ENCODE results near the gene KLHL42. TPM values are rescaled to one million over a fixed set of nuclear protein-coding genes. Genes with fewer than 3 reads are reported as not detected.
"Not testable (repeated sequence)": the region's sequence is repeated elsewhere in the genome, so short reads cannot be mapped to it uniquely, and the experiment has no call there.

KLHL42 gene
- total RNA-seq, 1 donor from 2014 or later, result 36.7 TPM

GRCh38 chr12:27743601-27744000 lies 36.4 kb upstream of the KLHL42 start:
- Histone ChIP-seq H3K27ac (no peak overlapping the region), H3K36me3 (peaks cover 0 to 8% of the 10 kb centered on the region in 2 donors), H3K27me3 (no peaks in the 10 kb centered on the region), H3K4me1 (peaks cover 3 to 16% of the 10 kb centered on the region in 2 donors), H3K4me3 (no peak overlapping the region), H3K9me3 (no peaks in the 10 kb centered on the region)
- no peak for DNase-seq (ENCODE audit: low spot score in 2 of 2)
- no peak for TF ChIP-seq CTCF (IDR thresholded peaks at IDR 0.05)
- intact Hi-C loops (cut with DNase I), result no loop called here

- DNase-seq (ENCODE audit: low spot score in 2 of 2); H3K9me3 ChIP-seq; H3K4me3 ChIP-seq; H3K27me3 ChIP-seq; H3K36me3 ChIP-seq: not testable (repeated sequence)
- H3K4me1 ChIP-seq, result peaks cover 4 to 20% of the 10 kb centered on the region in 2 donors
- intact Hi-C loops (cut with DNase I), result loop anchor here (2.0 to 5.0 kb wide), 2 partner anchors 77 kb away; no protein-coding TSS in a partner anchor
- peak overlapping the region in 1 of 2 donors; percentile 82 for H3K27ac ChIP-seq
Measured at GRCh38 chr12:27745734-27746133, 34.3 kb upstream of the KLHL42 start.

GRCh38 chr12:27747111-27747820 lies 32.8 kb upstream of the KLHL42 start:
- peaks cover 4 to 5% of the 10 kb centered on the region in 2 donors for H3K36me3 ChIP-seq
- peak overlapping the region; percentile 12 to 21 for H3K4me3 ChIP-seq
- H3K9me3 ChIP-seq, result no peaks in the 10 kb centered on the region
- no peak for DNase-seq (ENCODE audit: low spot score in 2 of 2)
- TF ChIP-seq CTCF (IDR thresholded peaks at IDR 0.05), result no peak
- peaks cover 4 to 20% of the 10 kb centered on the region in 2 donors for H3K4me1 ChIP-seq
- H3K27ac ChIP-seq, result peak overlapping the region; percentile 82 to 92
- intact Hi-C loops (cut with DNase I), result loop anchor here (2.0 to 5.0 kb wide), 2 partner anchors 75 to 78 kb away; no protein-coding TSS in a partner anchor
- no peaks in the 10 kb centered on the region for H3K27me3 ChIP-seq

- H3K4me3 ChIP-seq, result no peak overlapping the region
- peaks cover 4 to 19% of the 10 kb centered on the region in 2 donors for H3K4me1 ChIP-seq
- no peak for TF ChIP-seq CTCF (IDR thresholded peaks at IDR 0.05)
- no peak overlapping the region for H3K27ac ChIP-seq
- H3K9me3 ChIP-seq, result no peaks in the 10 kb centered on the region
- intact Hi-C loops (cut with DNase I), result no loop called here
- DNase-seq (ENCODE audit: low spot score in 2 of 2), result no peak
- H3K36me3 ChIP-seq, result peaks cover 3 to 29% of the 10 kb centered on the region in 2 donors
- no peaks in the 10 kb centered on the region for H3K27me3 ChIP-seq
Measured at GRCh38 chr12:27751386-27752047, 28.5 kb upstream of the KLHL42 start.

- intact Hi-C loops (cut with DNase I), result no loop called here
- H3K4me3 ChIP-seq, result no peak overlapping the region
- DNase-seq (ENCODE audit: low spot score in 2 of 2), result no peak
- no peaks in the 10 kb centered on the region for H3K27me3 ChIP-seq
- H3K36me3 ChIP-seq, result peaks cover 3 to 29% of the 10 kb centered on the region in 2 donors
- no peak overlapping the region for H3K27ac ChIP-seq
- TF ChIP-seq CTCF (IDR thresholded peaks at IDR 0.05), result no peak
- no peaks in the 10 kb centered on the region for H3K9me3 ChIP-seq
- H3K4me1 ChIP-seq, result no peaks in the 10 kb centered on the region
Measured at GRCh38 chr12:27754795-27755194, 25.2 kb upstream of the KLHL42 start.

- DNase-seq (ENCODE audit: low spot score in 2 of 2), result no peak
- H3K27me3 ChIP-seq, result no peaks in the 10 kb centered on the region
- no peak overlapping the region for H3K4me3 ChIP-seq
- TF ChIP-seq CTCF (IDR thresholded peaks at IDR 0.05), result no peak
- no peaks in the 10 kb centered on the region for H3K9me3 ChIP-seq
- H3K36me3 ChIP-seq, result peaks cover 3 to 26% of the 10 kb centered on the region in 2 donors
- no peak overlapping the region for H3K27ac ChIP-seq
- intact Hi-C loops (cut with DNase I), result no loop called here
- no peaks in the 10 kb centered on the region for H3K4me1 ChIP-seq
Measured at GRCh38 chr12:27756670-27757195, 23.3 kb upstream of the KLHL42 start.

Data from ascending aorta (tissue), 2 donors.